Right renal cortex interstitium (tissue), 3 donors: ENCODE measurements around the gene SURF2. TPM values are rescaled to one million over a fixed set of nuclear protein-coding genes. Genes with fewer than 3 reads are reported as not detected.

Experiments used
- DNase-seq, 3 donors: peaks; one replicate each; pipeline ENCODE4 v3.0.0-alpha.2; 2013; ENCODE audit warnings: low read depth in 3 of 3, low spot score in 2 of 3
- polyA plus RNA-seq, 3 donors: library from polyadenylated mRNA; unstranded; fragments of 120-200 nt; gene quantifications; one replicate each; pipeline ENCODE4 v1.2.1, GENCODE V29; 2013; ENCODE audit not compliant: insufficient read length in 3 of 3

SURF2 gene
- polyA plus RNA-seq, 3 donors: 20.6 to 25.1 (median 23.0) TPM

GRCh38 chr9:133335924-133336811, 20.2 kb upstream of the SURF2 start, which contains the start of gene SURF6:
Gene SURF6, minus strand, starts transcription at chr9:133336188. Its CDS starts 56 bp downstream, at chr9:133336132.
- DNase-seq: peak in 2 of 3 donors; percentile 69 to 83

GRCh38 chr9:133339641-133340040, 16.7 kb upstream of the SURF2 start:
- no peak for DNase-seq

GRCh38 chr9:133340256-133340655, 16.1 kb upstream of the SURF2 start:
- DNase-seq: no peak

- DNase-seq: no peak
These were observed 15.4 kb upstream of the SURF2 start for GRCh38 chr9:133340916-133341315.

GRCh38 chr9:133341369-133342068, 14.8 kb upstream of the SURF2 start:
- DNase-seq: no peak

- no peak for DNase-seq
These were observed 14.3 kb upstream of the SURF2 start for GRCh38 chr9:133342069-133342406.

- no peak for DNase-seq
These were observed 13.8 kb upstream of the SURF2 start for GRCh38 chr9:133342570-133342969.

GRCh38 chr9:133344071-133344470, 12.3 kb upstream of the SURF2 start:
- no peak for DNase-seq

GRCh38 chr9:133344979-133345378, 11.4 kb upstream of the SURF2 start:
- no peak for DNase-seq

- DNase-seq: no peak
These were observed 10.8 kb upstream of the SURF2 start for GRCh38 chr9:133345596-133345995.

- no peak for DNase-seq
These were observed 10.1 kb upstream of the SURF2 start for GRCh38 chr9:133346021-133346785.

- no peak for DNase-seq
These were observed 8.8 kb upstream of the SURF2 start for GRCh38 chr9:133347515-133347984.

GRCh38 chr9:133347985-133348717, 8.2 kb upstream of the SURF2 start, which contains the start of the genes MED22 and RPL7A:
Gene MED22, minus strand, starts transcription at chr9:133348131. Its CDS starts 1,469 bp downstream, at chr9:133346662.
Gene RPL7A, plus strand, starts transcription at chr9:133348218. Its CDS starts 26 bp downstream, at chr9:133348244.
- DNase-seq: peak; percentile 91 to 95 (median 94)

GRCh38 chr9:133348718-133349573, 7.4 kb upstream of the SURF2 start:
- DNase-seq: no peak

- DNase-seq: no peak
These were observed 6.3 kb upstream of the SURF2 start for GRCh38 chr9:133349965-133350616.

GRCh38 chr9:133351526-133351907, 4.8 kb upstream of the SURF2 start:
- no peak for DNase-seq

- DNase-seq: no peak
These were observed 4.3 kb upstream of the SURF2 start for GRCh38 chr9:133351908-133352634.
